ENCODE measurements around the gene TACC2. TPM values are rescaled to one million over a fixed set of nuclear protein-coding genes. Genes with fewer than 3 reads are reported as not detected.

Gene TACC2
- total RNA-seq, 1 experiment from 2014 or later = 15.8 TPM

DNA sequence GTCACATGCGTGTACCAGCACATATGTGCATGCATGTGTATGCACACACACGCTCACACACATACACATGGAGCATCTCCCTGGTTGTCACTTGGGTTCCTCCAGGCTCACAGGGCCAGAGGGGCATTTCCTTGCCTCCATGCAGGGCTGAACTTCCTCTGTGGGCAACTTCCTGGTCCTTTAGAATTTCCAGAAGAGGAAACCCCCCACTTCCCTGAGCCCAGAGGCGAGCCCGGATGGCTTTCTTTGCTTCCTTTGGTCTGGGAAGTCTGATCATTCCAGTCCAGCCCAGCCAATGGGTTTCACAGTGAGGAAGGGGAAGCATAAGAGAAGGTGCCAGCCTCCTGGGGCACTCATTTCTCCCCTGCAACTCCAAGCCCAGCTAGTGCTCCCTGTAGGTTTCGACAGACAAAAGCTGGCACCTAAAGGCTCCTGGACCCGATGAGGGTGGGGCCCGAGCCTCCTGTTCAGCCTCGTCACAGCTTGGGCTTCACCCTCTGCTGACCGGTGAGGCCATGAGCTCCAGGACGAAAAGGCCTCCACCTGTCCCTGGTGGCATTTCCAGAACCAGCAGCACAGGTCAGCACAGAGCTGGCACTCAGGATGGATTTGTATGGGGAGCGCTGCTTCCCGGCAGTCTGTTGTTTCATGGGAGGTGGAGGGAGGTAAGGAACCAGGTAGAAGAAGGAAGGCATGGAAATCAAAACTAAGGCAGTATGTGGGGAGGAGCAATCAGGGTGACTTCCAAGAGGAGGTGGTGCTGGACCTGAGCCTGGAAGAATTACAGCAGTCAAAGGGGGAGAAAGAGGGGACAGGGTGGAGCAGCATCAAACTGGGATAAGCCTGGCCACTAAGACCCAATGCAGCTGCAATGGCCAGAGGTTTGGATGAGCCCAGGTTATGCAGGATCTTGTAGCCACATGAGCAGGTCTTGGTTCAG lies 305.8 kb downstream of the TACC2 start:
- no peaks in the 10 kb centered on the region for H4K20me1 ChIP-seq (ENCODE audit: insufficient read depth)
- H3K4me3 ChIP-seq = no peak overlapping the region
- peak overlapping the region; percentile 90 for H3K27ac ChIP-seq
- intact Hi-C loops (cut with micrococcal nuclease; ENCODE audit: unreplicated experiment) = loop anchor here (10.0 kb wide), 1 partner anchor 80 kb away; the partner anchor contains the start of gene PLEKHA1
- H3K4me2 ChIP-seq = peak overlapping the region; percentile 46
- BruUV-seq (replicated peaks) = no TSS peak
- H3F3A ChIP-seq (ENCODE audit: insufficient read depth, low read depth) = peaks cover 26% of the 10 kb centered on the region
- TF ChIP-seq, protein P1, sequence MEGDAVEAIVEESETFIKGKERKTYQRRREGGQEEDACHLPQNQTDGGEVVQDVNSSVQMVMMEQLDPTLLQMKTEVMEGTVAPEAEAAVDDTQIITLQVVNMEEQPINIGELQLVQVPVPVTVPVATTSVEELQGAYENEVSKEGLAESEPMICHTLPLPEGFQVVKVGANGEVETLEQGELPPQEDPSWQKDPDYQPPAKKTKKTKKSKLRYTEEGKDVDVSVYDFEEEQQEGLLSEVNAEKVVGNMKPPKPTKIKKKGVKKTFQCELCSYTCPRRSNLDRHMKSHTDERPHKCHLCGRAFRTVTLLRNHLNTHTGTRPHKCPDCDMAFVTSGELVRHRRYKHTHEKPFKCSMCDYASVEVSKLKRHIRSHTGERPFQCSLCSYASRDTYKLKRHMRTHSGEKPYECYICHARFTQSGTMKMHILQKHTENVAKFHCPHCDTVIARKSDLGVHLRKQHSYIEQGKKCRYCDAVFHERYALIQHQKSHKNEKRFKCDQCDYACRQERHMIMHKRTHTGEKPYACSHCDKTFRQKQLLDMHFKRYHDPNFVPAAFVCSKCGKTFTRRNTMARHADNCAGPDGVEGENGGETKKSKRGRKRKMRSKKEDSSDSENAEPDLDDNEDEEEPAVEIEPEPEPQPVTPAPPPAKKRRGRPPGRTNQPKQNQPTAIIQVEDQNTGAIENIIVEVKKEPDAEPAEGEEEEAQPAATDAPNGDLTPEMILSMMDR (conservative IDR thresholded peaks at IDR 0.05) = no peak
- TF ChIP-seq EZH2 (IDR thresholded peaks at IDR 0.05; ENCODE audit: low read depth) = no peak
- ChIA-PET POLR2A (ENCODE audit: unreplicated experiment) (interaction anchor here (0.6 kb wide), 1 partner anchor 30 kb away, joined by 3 read pairs; no protein-coding TSS in a partner anchor), CTCF (interaction anchor here (0.7 to 1.6 kb wide), 2 partner anchors 31 to 140 kb away, joined by 4 to 7 read pairs; no protein-coding TSS in a partner anchor)
- H3K27me3 ChIP-seq (ENCODE audit: insufficient read depth, low read depth) = no peaks in the 10 kb centered on the region
- H3K9me2 ChIP-seq (ENCODE audit: insufficient read depth) = no peaks in the 10 kb centered on the region
- no peak for DNase-seq
- H3K4me1 ChIP-seq (replicated peaks; ENCODE audit: insufficient read depth) = peaks cover 47% of the 10 kb centered on the region
- H3K36me3 ChIP-seq (ENCODE audit: low read depth) = no peaks in the 10 kb centered on the region
- H2AFZ ChIP-seq = no peak overlapping the region
- H3K9me3 ChIP-seq (ENCODE audit: insufficient read depth, low read depth) = no peaks in the 10 kb centered on the region
- no peaks in the 10 kb centered on the region for H3K79me2 ChIP-seq (ENCODE audit: low read depth)

DNA sequence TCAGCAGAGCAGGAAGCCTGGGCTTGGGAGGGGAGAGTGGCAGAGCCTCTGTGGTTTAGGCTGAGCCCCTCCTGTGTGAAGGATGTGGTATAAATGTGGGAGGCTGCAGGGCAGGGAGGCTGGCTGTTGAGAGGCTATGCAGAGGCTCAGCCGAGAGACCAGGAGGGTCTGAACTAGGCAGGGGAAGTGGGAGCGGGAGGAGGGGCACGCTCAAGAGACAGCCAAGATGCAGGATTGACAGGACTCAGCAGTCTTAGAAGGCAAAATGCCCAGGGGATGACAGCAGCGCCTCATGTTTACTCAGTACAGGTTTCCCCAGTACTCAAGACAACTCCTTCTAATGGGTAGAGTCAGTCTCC lies 306.5 kb downstream of the TACC2 start:
- no peak overlapping the region for H3K4me3 ChIP-seq
- no peak for DNase-seq
- no peak for TF ChIP-seq EZH2 (IDR thresholded peaks at IDR 0.05; ENCODE audit: low read depth)
- TF ChIP-seq, protein P1 (conservative IDR thresholded peaks at IDR 0.05) = no peak
- no peaks in the 10 kb centered on the region for H3K79me2 ChIP-seq (ENCODE audit: low read depth)
- no peaks in the 10 kb centered on the region for H4K20me1 ChIP-seq (ENCODE audit: insufficient read depth)
- H3F3A ChIP-seq (ENCODE audit: insufficient read depth, low read depth) = peaks cover 26% of the 10 kb centered on the region
- H2AFZ ChIP-seq = no peak overlapping the region
- H3K9me3 ChIP-seq (ENCODE audit: insufficient read depth, low read depth) = no peaks in the 10 kb centered on the region
- ChIA-PET POLR2A (ENCODE audit: unreplicated experiment) (no interaction called here), CTCF (no interaction called here)
- no peak overlapping the region for H3K27ac ChIP-seq
- H3K9me2 ChIP-seq (ENCODE audit: insufficient read depth) = no peaks in the 10 kb centered on the region
- no peak overlapping the region for H3K4me2 ChIP-seq
- H3K36me3 ChIP-seq (ENCODE audit: low read depth) = no peaks in the 10 kb centered on the region
- no peaks in the 10 kb centered on the region for H3K27me3 ChIP-seq (ENCODE audit: insufficient read depth, low read depth)
- no TSS peak for BruUV-seq (replicated peaks)
- intact Hi-C loops (cut with micrococcal nuclease; ENCODE audit: unreplicated experiment) = loop anchor here (10.0 kb wide), 1 partner anchor 79 kb away; the partner anchor contains the start of gene PLEKHA1
- H3K4me1 ChIP-seq (replicated peaks; ENCODE audit: insufficient read depth) = peaks cover 47% of the 10 kb centered on the region

DNA sequence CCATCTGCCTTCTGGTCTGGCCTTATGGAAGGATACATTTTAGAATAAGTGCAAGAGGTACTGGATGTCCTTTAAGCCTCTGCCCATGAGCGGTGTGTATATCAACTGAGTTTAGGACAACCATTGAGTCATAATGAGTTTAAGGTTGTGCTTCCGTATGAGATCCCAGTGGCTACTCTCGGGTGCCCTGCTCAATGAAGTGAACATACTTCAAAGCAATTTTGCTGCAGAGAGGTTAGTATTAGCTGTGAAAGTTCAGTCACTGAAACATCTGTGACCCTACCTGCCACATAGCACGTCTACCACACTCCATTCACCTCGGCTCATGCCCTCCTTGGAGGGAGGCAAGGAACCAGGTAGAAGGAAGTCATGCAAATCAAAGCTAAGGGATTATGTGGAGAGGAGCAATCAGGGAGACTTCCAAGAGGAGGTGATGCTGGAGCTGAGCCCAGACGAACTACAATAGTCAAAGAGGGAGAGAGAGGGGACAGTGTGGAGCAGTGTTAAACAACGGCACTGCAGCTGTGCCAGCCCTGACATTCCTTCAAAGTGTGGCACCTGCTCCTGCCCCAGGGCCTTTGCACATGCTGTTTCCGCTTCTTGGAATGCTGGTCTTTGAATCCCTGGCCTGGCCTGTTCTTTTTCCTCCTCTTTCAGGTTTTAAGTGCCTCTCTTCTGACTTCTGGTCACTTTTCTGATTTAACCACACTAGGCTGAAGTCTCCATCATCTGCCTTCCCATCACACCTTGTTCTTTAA lies 307.6 kb downstream of the TACC2 start:
- peaks cover 41% of the 10 kb centered on the region for H3K4me1 ChIP-seq (replicated peaks; ENCODE audit: insufficient read depth)
- H3K9me2 ChIP-seq (ENCODE audit: insufficient read depth) = no peaks in the 10 kb centered on the region
- H3K27ac ChIP-seq = no peak overlapping the region
- intact Hi-C loops (cut with micrococcal nuclease; ENCODE audit: unreplicated experiment) = loop anchor here (10.0 kb wide), 1 partner anchor 78 kb away; the partner anchor contains the start of gene PLEKHA1
- H2AFZ ChIP-seq = no peak overlapping the region
- no peaks in the 10 kb centered on the region for H3K36me3 ChIP-seq (ENCODE audit: low read depth)
- no peak for DNase-seq
- POLR2A ChIA-PET (ENCODE audit: unreplicated experiment) = no interaction called here
- CTCF ChIA-PET = no interaction called here
- H3K27me3 ChIP-seq (ENCODE audit: insufficient read depth, low read depth) = no peaks in the 10 kb centered on the region
- peaks cover 26% of the 10 kb centered on the region for H3F3A ChIP-seq (ENCODE audit: insufficient read depth, low read depth)
- no TSS peak for BruUV-seq (replicated peaks)
- no peaks in the 10 kb centered on the region for H3K79me2 ChIP-seq (ENCODE audit: low read depth)
- no peaks in the 10 kb centered on the region for H3K9me3 ChIP-seq (ENCODE audit: insufficient read depth, low read depth)
- no peak for TF ChIP-seq EZH2 (IDR thresholded peaks at IDR 0.05; ENCODE audit: low read depth)
- TF ChIP-seq, protein P1 (conservative IDR thresholded peaks at IDR 0.05) = no peak
- no peak overlapping the region for H3K4me2 ChIP-seq
- no peak overlapping the region for H3K4me3 ChIP-seq
- H4K20me1 ChIP-seq (ENCODE audit: insufficient read depth) = no peaks in the 10 kb centered on the region
